ENCODE results near the gene PTPRT. TPM values are rescaled to one million over a fixed set of nuclear protein-coding genes. Genes with fewer than 3 reads are reported as not detected.

The PTPRT gene
- total RNA-seq, 1 experiment from 2014 or later = 0.13 TPM

GRCh38 chr20:42260184-42260583 is 929.5 kb downstream of the PTPRT start:
- no peak overlapping the region for H2BK5ac ChIP-seq (ENCODE audit: insufficient read length, low read length)
- H3K9ac ChIP-seq (ENCODE audit: extremely low read depth, insufficient read length, low read length) = no peak overlapping the region
- no peak overlapping the region for H2BK120ac ChIP-seq (ENCODE audit: low read depth, low read length, poor library complexity, severe bottlenecking)
- Mint-ChIP-seq H3K27me3 (ENCODE audit: low read depth) (no peaks in the 10 kb centered on the region; the same call in none of the 2 replicates), H3K36me3 (ENCODE audit: insufficient read depth in 1 of 3, low read depth in 3 of 3) (no peaks in the 10 kb centered on the region; a peak in 1 of 7 replicates), H3K4me3 (no peak overlapping the region), H3K4me1 (peaks cover 0 to 9% of the 10 kb centered on the region in 2 experiments; a peak in 1 of 4 replicates), H3K27ac (peak overlapping the region in 1 of 3 experiments; percentile 53; a peak in 1 of 7 replicates), H3K9me3 (no peaks in the 10 kb centered on the region)
- H3K4ac ChIP-seq (ENCODE audit: low read depth, low read length) = no peak overlapping the region
- no peak for TF ChIP-seq CTCF (conservative IDR thresholded peaks at IDR 0.05)
- WGBS (ENCODE audit: extremely low coverage, insufficient read length, low lambda C conversion rate) = no CpG with 5 or more reads among the region's 4 CpGs
- no peak overlapping the region for H3K27ac ChIP-seq (ENCODE audit: insufficient read length, low read depth, low read length)
- H3K23ac ChIP-seq (ENCODE audit: insufficient read length, low read depth, low read length) = no peak overlapping the region
- H2BK15ac ChIP-seq (ENCODE audit: low read depth, low read length) = no peak overlapping the region
- no peak overlapping the region for H3K4me2 ChIP-seq (ENCODE audit: insufficient read depth, insufficient read length, low read length)
- no peak overlapping the region for H2AFZ ChIP-seq (ENCODE audit: low read length)
- no peak overlapping the region for H2AK5ac ChIP-seq (ENCODE audit: insufficient read length, low read length)
- no peaks in the 10 kb centered on the region for H3K9me3 ChIP-seq (ENCODE audit: control insufficient read depth, low read depth, low read length)
- H3K23me2 ChIP-seq (ENCODE audit: insufficient read length, low read depth, low read length, poor library complexity, severe bottlenecking) = no peaks in the 10 kb centered on the region
- no peak for DNase-seq
- no peak overlapping the region for H3K18ac ChIP-seq (ENCODE audit: insufficient read length, low read depth, low read length)
- H4K8ac ChIP-seq (replicated peaks; ENCODE audit: insufficient read length, low read depth, low read length) = no peak overlapping the region
- no peak overlapping the region for H2BK20ac ChIP-seq (ENCODE audit: low read depth, low read length, poor library complexity, severe bottlenecking)
- H3K79me1 ChIP-seq (ENCODE audit: insufficient read depth, low read depth, low read length, poor library complexity, severe bottlenecking) = no peaks in the 10 kb centered on the region
- no peaks in the 10 kb centered on the region for H3K4me1 ChIP-seq (ENCODE audit: insufficient read depth, low read length)
- H3T11ph ChIP-seq (ENCODE audit: low read length) = no peak overlapping the region
- no peak overlapping the region for H2BK12ac ChIP-seq (ENCODE audit: insufficient read length, low read depth, low read length)
- H3K56ac ChIP-seq (ENCODE audit: insufficient read length, low read depth, low read length) = no peak overlapping the region
- no peak overlapping the region for H4K91ac ChIP-seq (ENCODE audit: insufficient read length, low read depth, low read length)
- no peak overlapping the region for H3K14ac ChIP-seq (ENCODE audit: insufficient read depth, low read length)
- no peaks in the 10 kb centered on the region for H3K79me2 ChIP-seq (ENCODE audit: insufficient read depth, low read length)
- no peaks in the 10 kb centered on the region for H4K20me1 ChIP-seq (ENCODE audit: control insufficient read depth, insufficient read depth, insufficient read length)
- no peaks in the 10 kb centered on the region for H3K27me3 ChIP-seq (ENCODE audit: insufficient read depth, low read length)
- no peak overlapping the region for H4K5ac ChIP-seq (ENCODE audit: insufficient read length, low read depth, low read length)
